B cell (primary cell): ENCODE results near the gene MZT2A. TPM values are rescaled to one million over a fixed set of nuclear protein-coding genes. Genes with fewer than 3 reads are reported as not detected.
"Not testable (repeated sequence)": the region's sequence is repeated elsewhere in the genome, so short reads cannot be mapped to it uniquely, and the experiment has no call there.

Experiments used
- ATAC-seq: fragments of 200-7000 bp; cut with Tn5 transposase; one replicate; pipeline ENCODE4 v1.10.0; 2021; ENCODE audit warnings: low read depth, mild to moderate bottlenecking, moderate number of reproducible peaks, moderate library complexity
- CTCF ChIA-PET: fragments of 350-600 bp; sonication (Branson Sonifier 250); formaldehyde crosslinking; loops from one replicate; lab custom pipeline; 2021; ENCODE audit warnings: antibody characterized with exemption, inconsistent platforms; lab: Charles Lee
- POLR2A ChIA-PET: fragments of 350-600 bp; sonication (Branson Sonifier 250); formaldehyde crosslinking; loops from one replicate; lab custom pipeline; 2021; ENCODE audit warnings: antibody characterized with exemption; lab: Charles Lee
- DNase-seq: peaks from one replicate; pipeline ENCODE4 v3.0.0; 2013
- H2AFZ ChIP-seq: 2 replicates; pipeline ENCODE4 v1.6.1; 2012; ENCODE audit warnings: mild to moderate bottlenecking, low read depth, low read length; ENCODE audit not compliant: insufficient read depth, poor library complexity, severe bottlenecking
- H3K27ac ChIP-seq, 2 donors: 1 replicate in 1 of 2; 2 replicates in 1 of 2; pipeline ENCODE4 v1.5.1; 2012 to 2013; ENCODE audit warnings: low read length in 2 of 2, mild to moderate bottlenecking in 2 of 2, moderate library complexity in 1 of 2
- H3K27me3 ChIP-seq, 4 experiments: fragments of 200-600 bp in 1 of 4; sonication (generic) in 1 of 4; replicated peaks in 1 of 4; 1 replicate in 2 of 4; 2 replicates in 2 of 4; pipeline versions ENCODE4 v1.6.1 to v1.7.0; 2013 to 2016; ENCODE audit warnings: low read length in 3 of 4, mild to moderate bottlenecking in 2 of 4, mixed read lengths in 1 of 4, moderate library complexity in 1 of 4; ENCODE audit not compliant: insufficient read depth in 4 of 4, control insufficient read depth in 3 of 4; ENCODE audit errors: control extremely low read depth in 1 of 4
- H3K36me3 ChIP-seq, 2 experiments: replicated peaks in 1 of 2; 1 replicate in 1 of 2; 2 replicates in 1 of 2; pipeline versions ENCODE4 v1.6.1 to v1.7.1; 2013; ENCODE audit warnings: low read length in 1 of 2; ENCODE audit not compliant: insufficient read depth in 2 of 2, control insufficient read depth in 1 of 2; ENCODE audit errors: control extremely low read depth in 1 of 2, extremely low read depth in 1 of 2
- H3K4me1 ChIP-seq, 2 donors: fragments of 200-600 bp in 1 of 2; sonication (generic) in 1 of 2; 1 replicate in 1 of 2; 2 replicates in 1 of 2; pipeline versions ENCODE4 v1.5.1 to v1.6.1; 2013 to 2017; ENCODE audit warnings: low read length in 2 of 2; ENCODE audit not compliant: control insufficient read depth in 2 of 2, insufficient read depth in 2 of 2
- H3K4me2 ChIP-seq: replicated peaks from 2 replicates; pipeline ENCODE3; 2012; ENCODE audit warnings: mild to moderate bottlenecking, low read depth, low read length; ENCODE audit not compliant: poor library complexity, severe bottlenecking
- H3K4me3 ChIP-seq, 5 experiments: fragments of 200-600 bp in 1 of 5; sonication (generic) in 1 of 5; 1 replicate in 3 of 5; 2 replicates in 2 of 5; pipeline versions ENCODE4 v1.5.1 to v1.7.0; 2011 to 2016; ENCODE audit warnings: low read length in 4 of 5, mild to moderate bottlenecking in 4 of 5, low read depth in 2 of 5, control low read depth in 1 of 5, moderate library complexity in 1 of 5; ENCODE audit not compliant: insufficient read depth in 1 of 5; ENCODE audit errors: control extremely low read depth in 1 of 5, extremely low read depth in 1 of 5
- H3K79me2 ChIP-seq: fragments of 200-600 bp; sonication (generic); one replicate; pipeline ENCODE4 v1.6.0; 2016; ENCODE audit warnings: low read length; ENCODE audit not compliant: control insufficient read depth, insufficient read depth
- H3K9ac ChIP-seq: fragments of 200-600 bp; sonication (generic); 2 replicates; pipeline ENCODE4 v1.6.1; 2017; ENCODE audit warnings: mild to moderate bottlenecking, low read length, moderate library complexity
- H3K9me3 ChIP-seq, 3 donors: one replicate each; pipeline versions ENCODE4 v1.6.1 to v1.7.1; 2013; ENCODE audit warnings: low read length in 2 of 3; ENCODE audit not compliant: control insufficient read depth in 2 of 3, insufficient read depth in 1 of 3; ENCODE audit errors: control extremely low read depth in 1 of 3
- H4K20me1 ChIP-seq: 2 replicates; pipeline ENCODE4 v1.6.0; 2012; ENCODE audit warnings: mild to moderate bottlenecking, low read length; ENCODE audit not compliant: insufficient read depth, control insufficient read depth, poor library complexity, severe bottlenecking
- H3K27ac Mint-ChIP-seq: one replicate; pipeline ENCODE4 v1.8.0; 2021; ENCODE audit warnings: mixed read lengths
- H3K27me3 Mint-ChIP-seq: one replicate; pipeline ENCODE4 v1.8.0; 2021; ENCODE audit warnings: mixed read lengths
- H3K4me1 Mint-ChIP-seq: one replicate; pipeline ENCODE4 v1.8.0; 2021; ENCODE audit warnings: mixed read lengths
- H3K4me3 Mint-ChIP-seq: one replicate; pipeline ENCODE4 v1.8.0; 2021; ENCODE audit warnings: mixed read lengths
- H3K9me3 Mint-ChIP-seq: one replicate; pipeline ENCODE4 v1.8.0; 2022; ENCODE audit warnings: mixed read lengths; ENCODE audit not compliant: insufficient read depth
- EZH2 ChIP-seq: IDR thresholded peaks from 2 replicates; pipeline ENCODE4 v1.6.1; 2012; ENCODE audit warnings: borderline replicate concordance, low read depth, mild to moderate bottlenecking, moderate library complexity, low read length; ENCODE audit not compliant: insufficient read depth, poor library complexity, severe bottlenecking
- WGBS: methylation state at CpG from one replicate; pipeline ENCODE4 v1.1.5; 2013; ENCODE audit warnings: missing lambda C conversion rate; ENCODE audit not compliant: insufficient coverage; 5-methylcytosine and 5-hydroxymethylcytosine counted together
- intact Hi-C: fragments of 100-400 bp; cut with micrococcal nuclease; formaldehyde crosslinking; loops from one replicate; pipeline ENCODE4 v1.10.0; 2022
- polyA plus RNA-seq: library from polyadenylated mRNA; depleted of rRNA; stranded (reverse); fragments of >200 nt; gene quantifications from 2 replicates; pipeline ENCODE4 v1.2.3, GENCODE V29; 2012
- total RNA-seq, 2 donors: library from RNA; stranded (reverse); fragments of 120-200 nt in 1 of 2; gene quantifications; 1 replicate in 1 of 2; 2 replicates in 1 of 2; pipeline versions ENCODE4 v1.2.3 to v1.2.4, GENCODE V29; 2013 to 2022
- TF ChIP-seq, protein P1 (sequence below): fragments of 200-600 bp; IDR thresholded peaks from one replicate; pipeline ENCODE4 v1.8.0; 2022; ENCODE audit warnings: antibody characterized with exemption, mild to moderate bottlenecking

MZT2A gene
- total and polyA plus RNA-seq, 2 donors (not counting 1 experiment from before 2014, with no cell fraction given): 53.3 to 76.1 TPM

DNA sequence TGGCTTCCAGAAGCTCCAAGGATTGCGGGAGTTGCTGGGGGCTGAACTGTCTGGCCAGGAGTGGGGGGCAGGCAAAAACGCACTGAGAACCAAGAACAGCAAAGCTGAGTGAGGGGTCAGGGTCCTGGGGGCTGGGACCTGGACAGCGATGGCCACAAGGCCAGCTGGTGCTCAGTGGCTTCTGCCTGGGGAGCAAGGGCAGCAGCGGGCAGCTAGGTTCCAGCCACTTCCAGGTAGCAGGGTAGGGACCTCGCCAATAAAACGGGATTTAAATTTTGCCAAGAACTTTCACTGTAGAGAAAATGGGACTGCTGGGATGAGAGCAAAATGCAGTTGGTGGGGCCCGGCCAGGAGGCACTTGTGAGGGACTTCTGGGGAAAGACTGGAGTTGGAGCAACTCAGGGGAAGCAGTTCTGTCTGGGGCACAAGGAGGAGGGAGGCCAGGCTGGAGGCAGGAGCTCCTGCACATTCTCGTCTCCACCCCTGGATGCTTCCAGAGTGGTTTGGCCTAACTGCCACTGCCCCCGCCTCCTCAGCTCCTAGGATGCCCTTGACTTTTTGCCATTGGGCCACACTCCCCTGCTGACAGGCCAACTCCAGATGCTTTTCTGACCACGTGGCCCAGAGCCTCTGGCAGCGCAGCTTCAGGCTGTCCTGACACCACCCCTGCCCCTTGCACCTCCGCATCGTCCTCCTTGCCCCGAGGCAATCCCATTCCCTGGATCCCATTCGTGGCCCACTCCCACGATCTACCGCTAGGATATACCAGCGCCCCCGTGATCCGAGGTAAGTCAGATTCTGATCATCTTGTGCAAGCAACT lies 30.0 kb upstream of the MZT2A start:
- CTCF ChIA-PET: no interaction called here
- no peak overlapping the region for H3K4me2 ChIP-seq
- ATAC-seq (no peak), DNase-seq (no peak)
- WGBS: 94% methylated on average over 14 of the region's 20 CpGs
- peaks cover 0 to 6% of the 10 kb centered on the region in 2 experiments for H3K36me3 ChIP-seq
- H3K9me3 ChIP-seq: no peaks in the 10 kb centered on the region
- no peaks in the 10 kb centered on the region for H4K20me1 ChIP-seq
- H2AFZ ChIP-seq: no peak overlapping the region
- TF ChIP-seq EZH2: no peak
- TF ChIP-seq, protein P1, sequence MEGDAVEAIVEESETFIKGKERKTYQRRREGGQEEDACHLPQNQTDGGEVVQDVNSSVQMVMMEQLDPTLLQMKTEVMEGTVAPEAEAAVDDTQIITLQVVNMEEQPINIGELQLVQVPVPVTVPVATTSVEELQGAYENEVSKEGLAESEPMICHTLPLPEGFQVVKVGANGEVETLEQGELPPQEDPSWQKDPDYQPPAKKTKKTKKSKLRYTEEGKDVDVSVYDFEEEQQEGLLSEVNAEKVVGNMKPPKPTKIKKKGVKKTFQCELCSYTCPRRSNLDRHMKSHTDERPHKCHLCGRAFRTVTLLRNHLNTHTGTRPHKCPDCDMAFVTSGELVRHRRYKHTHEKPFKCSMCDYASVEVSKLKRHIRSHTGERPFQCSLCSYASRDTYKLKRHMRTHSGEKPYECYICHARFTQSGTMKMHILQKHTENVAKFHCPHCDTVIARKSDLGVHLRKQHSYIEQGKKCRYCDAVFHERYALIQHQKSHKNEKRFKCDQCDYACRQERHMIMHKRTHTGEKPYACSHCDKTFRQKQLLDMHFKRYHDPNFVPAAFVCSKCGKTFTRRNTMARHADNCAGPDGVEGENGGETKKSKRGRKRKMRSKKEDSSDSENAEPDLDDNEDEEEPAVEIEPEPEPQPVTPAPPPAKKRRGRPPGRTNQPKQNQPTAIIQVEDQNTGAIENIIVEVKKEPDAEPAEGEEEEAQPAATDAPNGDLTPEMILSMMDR: no peak
- Mint-ChIP-seq H3K4me3 (no peak overlapping the region), H3K27me3 (no peaks in the 10 kb centered on the region), H3K4me1 (no peaks in the 10 kb centered on the region), H3K27ac (no peak overlapping the region), H3K9me3 (no peaks in the 10 kb centered on the region)
- H3K79me2 ChIP-seq: no peaks in the 10 kb centered on the region
- H3K27me3 ChIP-seq: no peaks in the 10 kb centered on the region
- intact Hi-C loops: no loop called here
- POLR2A ChIA-PET: no interaction called here
- no peak overlapping the region for H3K4me3 ChIP-seq
- peaks cover 0 to 1% of the 10 kb centered on the region in 2 donors for H3K4me1 ChIP-seq
- H3K9ac ChIP-seq: no peak overlapping the region
- no peak overlapping the region for H3K27ac ChIP-seq

DNA sequence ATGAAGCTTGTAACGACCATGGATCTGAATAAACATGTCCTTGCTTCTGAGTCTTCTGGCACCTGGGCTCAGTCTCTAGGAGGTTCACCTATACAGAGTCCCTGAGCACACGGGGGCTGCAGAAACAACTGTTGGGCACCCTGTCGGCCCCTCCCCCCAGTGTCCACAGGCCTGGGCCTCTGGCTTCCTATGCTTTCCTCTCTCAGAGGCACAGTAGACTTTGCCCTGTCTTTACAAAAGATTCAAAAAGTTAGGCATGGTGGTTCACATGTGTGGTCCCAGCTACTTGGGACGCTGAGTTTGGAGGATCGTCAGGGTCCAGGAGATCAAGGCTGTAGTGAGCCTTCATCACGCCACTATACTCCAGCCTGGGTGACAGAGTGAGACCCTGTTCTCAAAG lies 29.3 kb upstream of the MZT2A start:
- H2AFZ ChIP-seq, H3K36me3 ChIP-seq, H3K9ac ChIP-seq, H3K27me3 Mint-ChIP-seq, ATAC-seq, POLR2A ChIA-PET, H3K27ac ChIP-seq, CTCF ChIA-PET, H3K27ac Mint-ChIP-seq, H3K79me2 ChIP-seq, H3K9me3 Mint-ChIP-seq, H3K4me1 Mint-ChIP-seq, H3K4me3 Mint-ChIP-seq, H3K27me3 ChIP-seq, H4K20me1 ChIP-seq, DNase-seq, H3K4me2 ChIP-seq, intact Hi-C loops, H3K4me3 ChIP-seq, H3K4me1 ChIP-seq, H3K9me3 ChIP-seq: not testable (repeated sequence)
- 80% methylated on average over 5 of the region's 6 CpGs for WGBS
